GM04504 (cell line): Measurements from ENCODE around the gene MYH15.

Experiments
- DNase-seq: peaks from one replicate; pipeline ENCODE4 v3.0.0-alpha.2; 2012; ENCODE audit warnings: low read depth

Gene MYH15

GRCh38 chr3:108469126-108469525, 41.3 kb downstream of the MYH15 start:
- DNase-seq: no peak

- no peak for DNase-seq
These were observed 41.8 kb downstream of the MYH15 start for GRCh38 chr3:108468577-108468976.

- DNase-seq: no peak
These were observed 47.5 kb downstream of the MYH15 start for GRCh38 chr3:108462899-108463298.

DNA sequence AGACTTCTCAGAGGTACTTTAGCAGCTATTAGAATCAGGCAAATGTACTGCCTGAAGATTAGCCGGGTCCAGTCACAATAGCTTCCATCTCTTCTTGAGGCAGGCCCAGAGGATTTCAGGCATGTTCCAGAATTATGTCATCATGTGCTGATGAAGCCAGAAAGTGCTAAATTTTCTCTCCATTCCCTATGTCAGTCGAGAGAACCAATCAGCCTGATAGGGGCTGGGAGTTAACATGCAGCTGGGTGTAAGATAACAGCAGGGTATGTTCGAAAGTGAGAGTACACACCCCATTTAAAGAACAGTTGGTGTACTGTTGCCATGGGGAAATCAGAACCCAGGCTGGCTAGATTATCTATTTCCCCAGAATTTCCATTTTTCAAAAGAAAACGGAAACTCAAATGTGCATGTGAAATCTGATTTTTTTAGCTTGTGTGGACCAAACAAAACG, 48.7 kb downstream of the MYH15 start:
- DNase-seq: no peak

GRCh38 chr3:108459225-108459624, 51.2 kb downstream of the MYH15 start:
- DNase-seq: no peak

- no peak for DNase-seq
These were observed 55.1 kb downstream of the MYH15 start for GRCh38 chr3:108455212-108455705.

DNA sequence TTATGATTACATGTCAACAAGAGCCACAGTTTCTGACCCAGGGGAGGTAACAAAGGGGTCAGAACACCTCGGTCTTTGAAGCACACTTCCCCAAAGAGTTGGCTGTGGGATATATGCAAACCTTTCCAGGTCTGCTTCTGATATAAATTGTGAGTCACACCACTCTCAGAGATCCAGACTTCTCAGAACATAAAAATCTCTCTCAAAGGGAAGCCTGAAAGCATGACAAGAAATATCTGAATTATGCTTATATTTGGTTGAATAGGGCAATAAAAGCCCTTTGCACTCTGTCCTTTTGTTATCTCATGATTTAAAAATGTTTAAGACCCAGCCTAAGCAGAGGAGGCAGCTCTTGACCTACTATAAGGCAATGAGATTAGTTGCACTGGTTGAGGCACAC, 56.8 kb downstream of the MYH15 start:
- DNase-seq: no peak

DNA sequence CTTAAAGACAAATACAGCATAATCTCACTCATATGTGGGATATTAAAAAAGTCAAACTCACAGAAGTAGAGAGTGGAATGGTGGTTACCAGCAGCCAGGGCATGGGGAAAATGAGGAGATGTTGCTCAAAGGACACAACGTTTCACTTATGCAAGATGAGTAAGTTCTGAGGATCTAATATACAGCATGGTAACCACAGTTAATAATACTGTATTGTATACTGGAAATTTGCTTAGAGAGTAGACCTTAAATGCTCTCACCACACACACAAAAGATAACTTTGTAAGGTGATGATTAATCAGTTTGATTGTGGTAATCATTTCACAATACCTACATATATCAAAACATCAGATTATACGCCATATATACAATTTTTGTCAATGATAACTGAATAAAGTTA, 60.0 kb downstream of the MYH15 start:
- DNase-seq: no peak

DNA sequence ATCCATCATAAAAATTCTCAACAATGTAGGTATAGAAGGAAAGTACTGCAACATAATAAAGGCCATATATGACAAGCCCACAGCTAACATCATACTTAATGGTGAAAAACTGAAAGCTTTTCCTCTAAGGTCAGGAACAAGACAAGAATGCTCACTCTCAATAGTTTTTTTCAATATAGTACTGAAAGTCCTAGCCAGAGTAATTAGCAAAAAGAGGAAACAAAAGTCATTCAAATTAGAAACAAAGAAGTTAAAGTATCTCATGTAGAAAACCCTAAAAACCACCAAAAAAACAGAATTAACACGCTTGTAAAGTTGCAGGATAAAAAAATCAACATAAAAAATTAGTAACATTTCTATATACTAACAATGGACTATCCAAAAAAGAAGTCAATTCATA, 61.8 kb downstream of the MYH15 start:
- DNase-seq: no peak

DNA sequence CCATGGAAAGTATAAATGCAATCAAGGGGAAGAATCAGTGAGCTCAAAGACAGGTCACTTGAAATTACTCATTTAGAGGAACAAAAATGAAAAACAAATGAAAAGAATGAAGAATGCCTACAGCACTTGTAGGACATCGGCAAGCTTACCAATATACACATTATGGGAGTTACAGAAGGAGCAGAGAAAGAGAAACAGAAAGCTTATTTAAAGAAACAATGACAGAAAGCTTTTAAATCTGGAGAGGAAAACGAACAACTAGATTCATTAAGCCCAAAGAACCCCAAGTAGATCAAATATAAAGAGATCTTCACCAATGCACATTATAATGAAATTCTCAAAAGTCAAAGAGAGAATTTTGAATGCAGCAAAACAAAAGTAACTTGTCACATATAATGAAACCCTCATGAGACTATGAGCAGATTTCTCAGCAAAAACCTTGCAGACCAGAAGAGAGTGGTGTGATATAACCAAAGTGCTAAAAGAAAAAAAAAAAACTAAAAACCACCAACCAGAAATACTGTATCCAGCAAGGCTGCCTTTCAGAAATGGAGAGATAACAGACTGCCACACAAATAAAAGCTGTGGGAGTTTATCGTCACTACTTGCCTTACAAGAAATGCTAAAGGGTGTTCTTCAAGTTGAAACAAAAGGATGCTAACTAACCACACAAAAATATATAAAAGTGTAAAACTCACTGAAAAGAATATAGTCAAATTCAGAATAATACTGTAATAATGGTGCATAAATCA, 63.1 kb downstream of the MYH15 start:
- no peak for DNase-seq

- DNase-seq: no peak
These were observed 68.1 kb downstream of the MYH15 start for GRCh38 chr3:108442281-108442680.

DNA sequence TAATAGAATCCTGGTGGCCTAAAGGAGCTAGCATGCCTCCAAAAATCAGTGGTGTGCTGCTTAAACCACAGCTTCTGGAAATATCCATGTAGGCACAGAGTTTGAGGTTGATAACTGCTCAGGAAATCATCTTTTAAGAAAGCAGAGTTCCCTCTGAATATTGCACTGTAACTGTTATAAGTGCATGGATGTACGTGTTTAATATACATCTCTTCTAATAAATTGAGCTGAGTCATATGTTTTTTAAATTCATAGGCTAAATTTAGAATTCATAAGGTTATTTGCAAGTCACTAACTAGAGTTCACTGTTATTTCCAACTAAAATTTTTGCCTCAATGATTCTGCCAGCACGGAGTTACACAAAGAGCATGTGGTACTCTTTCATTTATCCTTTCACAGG, 68.9 kb downstream of the MYH15 start:
- no peak for DNase-seq

GRCh38 chr3:108441071-108441507, 69.3 kb downstream of the MYH15 start:
- DNase-seq: no peak

DNA sequence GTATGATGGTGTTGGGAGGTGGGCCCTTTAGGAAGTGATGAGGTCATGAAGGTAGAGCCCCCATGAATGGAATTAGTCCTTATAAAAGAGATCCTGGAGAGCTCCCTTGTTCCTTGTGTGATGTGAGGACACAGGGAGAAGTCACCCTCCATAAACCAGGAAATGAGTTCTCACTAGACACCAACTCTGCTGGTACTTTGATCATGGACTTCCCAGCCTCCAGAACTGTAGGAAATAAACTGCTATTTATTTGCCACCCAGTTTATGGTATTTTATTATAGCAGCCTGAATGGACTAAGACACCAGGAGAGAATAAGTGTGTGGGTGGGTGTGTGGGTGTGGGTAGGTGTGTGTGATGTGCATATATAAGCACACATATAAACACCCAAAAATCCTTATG, 71.9 kb downstream of the MYH15 start:
- DNase-seq: no peak

DNA sequence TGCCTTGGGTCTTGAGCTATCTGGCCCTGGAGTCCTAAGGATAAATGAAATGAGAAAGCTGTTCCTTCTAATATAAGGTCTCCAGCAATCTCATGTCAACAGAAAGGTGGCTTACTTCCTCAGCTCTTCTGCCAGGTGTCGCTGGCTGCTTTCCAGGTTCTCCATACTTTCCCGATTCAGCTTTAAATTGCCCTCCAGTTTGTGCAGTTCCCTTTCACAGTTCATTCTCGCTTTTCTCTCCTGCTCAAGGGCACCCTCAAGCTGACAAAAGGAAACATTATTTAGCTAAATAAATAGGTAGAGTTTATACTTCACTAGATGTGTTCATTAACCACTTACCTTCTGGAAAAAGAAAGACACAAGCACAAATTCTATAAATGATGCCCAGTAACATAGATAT, 73.0 kb downstream of the MYH15 start:
- no peak for DNase-seq

GRCh38 chr3:108433928-108434327, 76.5 kb downstream of the MYH15 start:
- DNase-seq: no peak

DNA sequence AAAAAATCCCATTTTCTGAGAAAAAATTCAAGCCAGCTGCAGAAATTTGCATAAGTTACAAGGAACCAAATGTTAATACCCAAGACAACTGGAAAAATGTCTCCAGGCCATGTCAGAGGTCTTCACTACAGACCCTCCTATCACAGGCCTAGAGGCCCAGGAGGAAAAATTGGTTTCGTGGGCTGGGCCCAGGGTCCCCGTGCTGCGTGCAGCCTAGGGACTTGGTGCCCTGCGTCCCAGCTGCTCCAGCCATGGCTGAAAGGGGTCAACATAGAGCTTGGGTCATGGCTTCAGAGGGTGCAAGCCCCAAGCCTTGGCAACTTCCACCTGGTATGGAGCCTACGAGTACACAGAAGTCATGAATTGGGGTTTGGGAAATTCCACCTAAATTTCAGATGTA, 78.0 kb downstream of the MYH15 start:
- DNase-seq: no peak

DNA sequence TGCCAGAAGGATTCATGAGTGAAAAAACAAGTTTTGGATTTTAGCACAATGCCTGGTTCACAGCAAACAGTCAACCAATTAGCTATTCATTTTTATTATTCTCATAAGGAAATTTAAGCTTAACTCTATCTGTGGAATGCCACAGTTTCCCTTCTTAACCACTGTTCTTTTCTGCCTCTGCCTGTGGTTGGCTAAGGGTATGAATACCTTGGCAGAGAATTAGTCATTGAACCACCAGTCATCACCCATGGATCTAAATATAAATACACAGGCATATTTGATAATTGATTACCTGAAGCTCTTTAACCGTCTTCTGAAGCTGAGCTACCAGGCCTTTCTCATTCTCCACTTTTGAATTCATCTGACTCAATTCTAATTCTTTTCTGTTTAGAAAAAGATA, 79.9 kb downstream of the MYH15 start:
- no peak for DNase-seq

GRCh38 chr3:108428586-108428985, 81.8 kb downstream of the MYH15 start:
- DNase-seq: no peak

GRCh38 chr3:108420926-108421325, 89.5 kb downstream of the MYH15 start:
- peak; percentile 30 for DNase-seq

GRCh38 chr3:108416111-108416869, 94.1 kb downstream of the MYH15 start:
- DNase-seq: no peak

DNA sequence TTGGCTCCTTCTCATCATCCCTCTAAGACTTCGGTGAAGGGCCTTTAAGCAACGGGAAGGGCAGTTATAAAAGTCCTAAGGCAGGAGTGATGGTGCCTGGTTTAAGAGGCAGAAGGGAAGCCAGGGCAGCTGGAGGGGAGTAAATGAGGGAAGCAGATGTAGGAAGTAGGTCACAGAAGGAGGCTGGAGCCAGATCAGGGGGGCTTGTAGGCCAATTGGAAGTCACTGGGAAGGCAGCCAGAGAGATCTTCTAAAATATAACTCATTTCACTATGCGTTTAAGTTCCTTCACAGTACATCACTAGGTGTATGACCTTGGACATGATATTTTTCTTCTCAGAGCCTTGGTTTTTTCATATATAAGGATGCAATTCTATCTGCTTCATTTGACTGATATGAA, 94.7 kb downstream of the MYH15 start:
- no peak for DNase-seq

DNA sequence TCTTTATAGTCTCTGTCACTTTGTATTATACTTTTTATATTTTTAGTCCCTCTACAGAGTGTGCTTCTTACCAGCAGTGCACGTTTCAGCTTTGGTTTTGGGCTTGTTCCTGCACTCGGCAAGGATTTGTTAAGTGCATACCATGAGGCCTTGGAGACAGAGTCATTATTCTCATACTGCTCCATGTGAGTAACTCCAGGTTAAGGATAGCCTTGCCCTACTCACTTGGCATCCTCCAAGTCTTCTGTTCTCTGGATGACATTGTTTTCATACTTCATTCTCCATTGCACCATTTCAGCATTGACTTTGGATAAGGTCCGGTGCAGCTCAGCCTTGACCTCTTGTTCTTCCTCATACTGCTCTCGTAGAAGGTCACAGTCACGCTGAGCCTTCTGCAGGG, 96.4 kb downstream of the MYH15 start:
- no peak for DNase-seq
